OCI-LY3 (cell line): ENCODE data around the gene GPR52.

Experiments used
- H2AFZ ChIP-seq: fragments of 200-600, 300-600 bp; shearing (Covaris generic); 2 replicates; pipeline ENCODE4 v1.6.0; 2014; ENCODE audit warnings: antibody characterized with exemption, low read depth, low read length
- H3K27ac ChIP-seq: fragments of 200-600, 300-600 bp; sonication (generic); 2 replicates; pipeline ENCODE4 v1.5.1; 2014; ENCODE audit warnings: mild to moderate bottlenecking, low read length, moderate library complexity, mixed read lengths
- H3K27me3 ChIP-seq: fragments of 200-600, 300-600 bp; sonication (generic); 2 replicates; pipeline ENCODE4 v1.6.1; 2014; ENCODE audit warnings: low read depth, low read length, mixed read lengths
- H3K36me3 ChIP-seq: fragments of 200-600, 300-600 bp; sonication (generic); replicated peaks from 2 replicates; pipeline ENCODE3; 2014; ENCODE audit warnings: low read depth, low read length, mixed read lengths
- H3K4me1 ChIP-seq: fragments of 300-600, 200-600 bp; sonication (generic); 2 replicates; pipeline ENCODE4 v1.6.1; 2014; ENCODE audit warnings: low read length, mixed read lengths
- H3K4me2 ChIP-seq: fragments of 200-600, 300-600 bp; sonication (generic); 2 replicates; pipeline ENCODE4 v1.6.1; 2014; ENCODE audit warnings: low read length, mixed read lengths
- H3K4me3 ChIP-seq: fragments of 300-600, 200-600 bp; sonication (generic); 2 replicates; pipeline ENCODE4 v1.5.1; 2014; ENCODE audit warnings: antibody characterized with exemption, mild to moderate bottlenecking, low read length, moderate library complexity
- H3K79me2 ChIP-seq: fragments of 300-600, 200-600 bp; shearing (Covaris generic); 2 replicates; pipeline ENCODE4 v1.6.1; 2014; ENCODE audit warnings: mild to moderate bottlenecking, low read length, mixed read lengths
- H3K9ac ChIP-seq: fragments of 300-600, 200-600 bp; shearing (Covaris generic); 2 replicates; pipeline ENCODE4 v1.6.0; 2014; ENCODE audit warnings: mild to moderate bottlenecking, low read length, moderate library complexity
- H3K9me3 ChIP-seq: fragments of 200-600, 300-600 bp; shearing (Covaris generic); 2 replicates; pipeline ENCODE4 v1.6.1; 2014; ENCODE audit warnings: low read length, mixed read lengths; ENCODE audit not compliant: insufficient read depth
- H4K20me1 ChIP-seq: fragments of 200-600, 300-600 bp; sonication (generic); 2 replicates; pipeline ENCODE4 v1.6.1; 2016; ENCODE audit warnings: low read length, mixed read lengths; ENCODE audit not compliant: insufficient read depth
- CTCF ChIP-seq: fragments of 200-600, 300-600 bp; sonication (generic); IDR thresholded peaks from 2 replicates; pipeline ENCODE4 v1.5.1; 2014; ENCODE audit warnings: antibody characterized with exemption, low read length, low read depth
- EZH2phosphoT487 ChIP-seq: fragments of 200-600 bp; shearing (Covaris generic); IDR thresholded peaks from 2 replicates; pipeline ENCODE4 v1.6.1; 2018; ENCODE audit warnings: antibody characterized with exemption, mixed run types, low read depth

GPR52 gene

DNA sequence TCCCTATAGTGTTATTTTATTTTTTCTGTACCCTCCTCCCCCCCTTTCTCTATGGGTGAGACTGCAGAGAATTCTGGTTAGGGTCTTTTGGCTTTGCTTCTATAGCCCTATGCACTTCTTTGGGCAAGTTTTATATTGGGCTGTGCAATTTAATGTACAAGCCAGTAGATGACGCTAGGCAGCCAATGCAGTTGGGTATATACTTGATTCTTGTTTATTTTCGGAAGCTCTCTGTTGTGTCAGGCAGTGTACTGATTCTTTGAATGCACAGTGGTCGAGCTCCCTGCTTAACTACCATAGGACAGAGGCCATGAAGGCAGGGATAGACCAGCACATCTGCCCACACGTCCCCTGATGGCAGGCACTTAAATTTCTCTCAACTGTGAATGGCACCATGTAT, 34.1 kb upstream of the GPR52 start:
- Histone ChIP-seq H3K36me3 (no peaks in the 10 kb centered on the region), H3K27ac (no peak overlapping the region), H3K4me2 (no peak overlapping the region), H2AFZ (no peak overlapping the region), H4K20me1 (no peaks in the 10 kb centered on the region), H3K4me1 (peaks cover 5% of the 10 kb centered on the region; the same call in 1 of the 2 replicates), H3K27me3 (no peaks in the 10 kb centered on the region), H3K9ac (no peak overlapping the region), H3K4me3 (no peak overlapping the region), H3K79me2 (no peaks in the 10 kb centered on the region), H3K9me3 (no peaks in the 10 kb centered on the region)
- TF ChIP-seq CTCF (peak; percentile 34), EZH2phosphoT487 (no peak)

- Histone ChIP-seq H3K9me3 (no peaks in the 10 kb centered on the region), H3K4me2 (peak overlapping the region; percentile 16; the same call in 1 of the 2 replicates), H3K9ac (no peak overlapping the region), H2AFZ (no peak overlapping the region), H3K27me3 (no peaks in the 10 kb centered on the region), H4K20me1 (no peaks in the 10 kb centered on the region), H3K79me2 (no peaks in the 10 kb centered on the region), H3K36me3 (no peaks in the 10 kb centered on the region), H3K4me3 (no peak overlapping the region), H3K4me1 (peaks cover 5% of the 10 kb centered on the region; the same call in 1 of the 2 replicates), H3K27ac (no peak overlapping the region)
- no peak for TF ChIP-seq EZH2phosphoT487
- no peak for TF ChIP-seq CTCF
Measured at GRCh38 chr1:174414203-174414602, 33.6 kb upstream of the GPR52 start.

GRCh38 chr1:174415506-174415905, 32.3 kb upstream of the GPR52 start:
- H3K4me2 ChIP-seq: no peak overlapping the region
- no peaks in the 10 kb centered on the region for H3K9me3 ChIP-seq
- TF ChIP-seq EZH2phosphoT487 (no peak), CTCF (no peak)
- H3K27ac ChIP-seq: no peak overlapping the region
- peaks cover 5% of the 10 kb centered on the region; the same call in 1 of the 2 replicates for H3K4me1 ChIP-seq
- H3K36me3 ChIP-seq: no peaks in the 10 kb centered on the region
- H3K79me2 ChIP-seq: no peaks in the 10 kb centered on the region
- no peak overlapping the region for H2AFZ ChIP-seq
- no peaks in the 10 kb centered on the region for H3K27me3 ChIP-seq
- H4K20me1 ChIP-seq: no peaks in the 10 kb centered on the region
- H3K4me3 ChIP-seq: no peak overlapping the region
- no peak overlapping the region for H3K9ac ChIP-seq

- Histone ChIP-seq H3K79me2 (no peaks in the 10 kb centered on the region), H4K20me1 (no peaks in the 10 kb centered on the region), H3K4me2 (no peak overlapping the region), H3K9me3 (no peaks in the 10 kb centered on the region), H3K36me3 (no peaks in the 10 kb centered on the region), H3K27ac (no peak overlapping the region), H3K4me1 (peaks cover 5% of the 10 kb centered on the region; the same call in 1 of the 2 replicates), H2AFZ (no peak overlapping the region), H3K27me3 (no peaks in the 10 kb centered on the region), H3K4me3 (no peak overlapping the region), H3K9ac (no peak overlapping the region)
- TF ChIP-seq EZH2phosphoT487 (no peak), CTCF (no peak)
Measured at GRCh38 chr1:174417921-174418320, 29.8 kb upstream of the GPR52 start.
